NT2/D1 (cell line): ENCODE measurements around the gene MFNG.

Experiments
- DNase-seq: peaks from one replicate; pipeline ENCODE4 v3.0.0-alpha.2; 2011; ENCODE audit warnings: low read depth, low spot score
- H3K27me3 ChIP-seq: 2 replicates; pipeline ENCODE4 v1.6.0; 2011; ENCODE audit warnings: mild to moderate bottlenecking; ENCODE audit not compliant: insufficient read length, insufficient read depth
- H3K36me3 ChIP-seq: 2 replicates; pipeline ENCODE4 v1.6.1; 2011; ENCODE audit warnings: mild to moderate bottlenecking, low read length, mixed read lengths; ENCODE audit not compliant: insufficient read depth, insufficient read length
- H3K4me1 ChIP-seq: 2 replicates; pipeline ENCODE4 v1.5.1; 2011; ENCODE audit not compliant: insufficient read depth, insufficient read length
- H3K4me3 ChIP-seq: 2 replicates; pipeline ENCODE4 v1.5.1; 2011; ENCODE audit warnings: low read depth; ENCODE audit not compliant: insufficient read length
- H3K9ac ChIP-seq: 2 replicates; pipeline ENCODE4 v1.6.0; 2011; ENCODE audit warnings: low read depth; ENCODE audit not compliant: insufficient read length
- H3K9me3 ChIP-seq: 2 replicates; pipeline ENCODE4 v1.5.1; 2011; ENCODE audit warnings: mild to moderate bottlenecking, low read length; ENCODE audit not compliant: insufficient read depth
- SUZ12 ChIP-seq: IDR thresholded peaks from 2 replicates; pipeline ENCODE4 v1.6.1; 2011; ENCODE audit not compliant: insufficient read length, insufficient read depth; ENCODE audit errors: extremely low read depth
- YY1 ChIP-seq: IDR thresholded peaks from 2 replicates; pipeline ENCODE4 v1.6.1; 2011; ENCODE audit not compliant: insufficient read length, insufficient read depth
- ZNF274 ChIP-seq: IDR thresholded peaks from 2 replicates; pipeline ENCODE4 v1.6.1; 2011; ENCODE audit warnings: mild to moderate bottlenecking, low read depth, low read length

Gene MFNG

GRCh38 chr22:37456346-37456745 lies 29.8 kb downstream of the MFNG start:
- Histone ChIP-seq H3K36me3 (no peaks in the 10 kb centered on the region), H3K27me3 (no peaks in the 10 kb centered on the region), H3K9ac (no peak overlapping the region), H3K4me1 (peaks cover 16% of the 10 kb centered on the region), H3K9me3 (peaks cover 4% of the 10 kb centered on the region; the same call in 1 of the 2 replicates), H3K4me3 (no peak overlapping the region)
- no peak for TF ChIP-seq YY1
- TF ChIP-seq ZNF274: no peak
- no peak for TF ChIP-seq SUZ12
- DNase-seq: no peak

DNA sequence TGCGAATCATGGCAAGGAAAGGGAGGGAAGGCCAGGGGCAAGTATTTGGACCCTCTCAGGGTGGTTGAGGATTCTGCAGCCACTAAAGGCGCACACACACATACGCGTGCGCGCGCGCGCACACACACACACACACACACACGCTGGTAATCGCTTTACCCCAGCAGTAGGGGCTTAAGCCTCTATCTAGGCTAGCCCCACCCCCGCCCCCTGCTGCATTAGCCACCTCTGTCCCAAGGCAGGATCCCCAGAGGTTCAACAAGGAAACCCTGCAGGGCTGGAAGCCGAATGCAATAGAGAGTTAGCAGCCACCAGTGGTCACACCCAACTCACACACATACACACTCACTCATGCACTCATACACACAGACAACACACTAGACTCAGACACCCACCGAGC lies 30.3 kb downstream of the MFNG start:
- DNase-seq: no peak
- H3K36me3 ChIP-seq: no peaks in the 10 kb centered on the region
- no peak for TF ChIP-seq ZNF274
- TF ChIP-seq YY1: no peak
- no peak for TF ChIP-seq SUZ12
- H3K27me3 ChIP-seq: no peaks in the 10 kb centered on the region
- no peak overlapping the region for H3K4me3 ChIP-seq
- H3K9me3 ChIP-seq: peaks cover 4% of the 10 kb centered on the region; the same call in 1 of the 2 replicates
- no peak overlapping the region for H3K9ac ChIP-seq
- H3K4me1 ChIP-seq: peaks cover 16% of the 10 kb centered on the region

GRCh38 chr22:37454857-37455686 lies 31.1 kb downstream of the MFNG start:
- Histone ChIP-seq H3K36me3 (no peaks in the 10 kb centered on the region), H3K9me3 (peaks cover 4% of the 10 kb centered on the region; the same call in 1 of the 2 replicates), H3K27me3 (no peaks in the 10 kb centered on the region), H3K4me1 (peaks cover 16% of the 10 kb centered on the region), H3K4me3 (no peak overlapping the region), H3K9ac (no peak overlapping the region)
- TF ChIP-seq YY1: no peak
- no peak for TF ChIP-seq ZNF274
- TF ChIP-seq SUZ12: no peak
- no peak for DNase-seq

DNA sequence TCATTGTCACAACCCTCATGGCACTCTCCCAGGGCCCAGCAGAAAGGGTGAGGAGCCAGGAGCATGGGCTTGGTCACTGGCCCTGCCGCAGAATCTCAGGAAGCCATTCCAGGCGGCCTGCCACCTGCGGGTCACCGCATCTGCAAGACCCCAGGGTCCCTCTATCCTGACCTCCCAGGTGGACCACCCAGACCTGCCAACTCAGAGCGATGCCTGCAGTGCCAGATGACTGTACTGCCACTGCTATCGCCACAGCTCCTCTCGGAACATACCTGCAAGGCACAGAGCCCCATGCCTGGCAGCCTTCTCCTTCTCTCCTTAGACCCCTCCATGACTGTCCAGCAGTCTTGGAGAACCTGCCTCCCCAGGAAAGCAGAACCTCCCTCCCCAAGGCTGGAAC lies 32.5 kb downstream of the MFNG start:
- Histone ChIP-seq H3K36me3 (no peaks in the 10 kb centered on the region), H3K4me1 (peaks cover 18% of the 10 kb centered on the region), H3K4me3 (no peak overlapping the region), H3K27me3 (no peaks in the 10 kb centered on the region), H3K9me3 (peaks cover 4% of the 10 kb centered on the region; the same call in 1 of the 2 replicates), H3K9ac (no peak overlapping the region)
- DNase-seq: no peak
- TF ChIP-seq SUZ12: no peak
- no peak for TF ChIP-seq ZNF274
- TF ChIP-seq YY1: no peak

DNA sequence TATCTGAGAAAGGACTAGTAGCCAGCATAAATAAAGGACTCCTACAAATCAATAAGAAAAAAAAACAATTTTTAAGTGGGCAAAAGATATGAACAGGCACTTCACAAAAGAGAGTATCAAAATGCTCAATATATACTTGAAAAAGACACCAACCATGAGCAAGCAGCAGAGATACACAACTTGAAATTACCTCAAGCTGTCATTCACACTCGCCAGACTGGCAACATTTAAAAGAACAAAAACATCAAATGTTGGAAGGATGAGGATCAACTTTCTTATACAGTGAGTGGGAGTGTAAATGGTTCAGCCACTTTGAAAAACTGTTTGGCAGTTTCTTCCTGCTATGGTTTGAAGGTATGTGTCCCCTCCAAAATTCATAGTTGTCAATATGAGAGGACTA lies 35.0 kb downstream of the MFNG start:
- Histone ChIP-seq H3K9ac (no peak overlapping the region), H3K27me3 (no peaks in the 10 kb centered on the region), H3K4me3 (no peak overlapping the region), H3K4me1 (peaks cover 8% of the 10 kb centered on the region), H3K36me3 (no peaks in the 10 kb centered on the region), H3K9me3 (peaks cover 4% of the 10 kb centered on the region; the same call in 1 of the 2 replicates)
- DNase-seq: no peak
- TF ChIP-seq YY1 (no peak), ZNF274 (no peak), SUZ12 (no peak)

- TF ChIP-seq ZNF274 (no peak), SUZ12 (no peak), YY1 (no peak)
- H3K9ac ChIP-seq: no peak overlapping the region
Measured at GRCh38 chr22:37449331-37450001, 36.7 kb downstream of the MFNG start.

GRCh38 chr22:37448516-37449127 lies 37.6 kb downstream of the MFNG start:
- H3K36me3 ChIP-seq: no peaks in the 10 kb centered on the region
- no peaks in the 10 kb centered on the region for H3K27me3 ChIP-seq
- no peak overlapping the region for H3K4me3 ChIP-seq
- no peak overlapping the region for H3K9ac ChIP-seq
- H3K9me3 ChIP-seq: no peaks in the 10 kb centered on the region
- no peak for DNase-seq
- peaks cover 2% of the 10 kb centered on the region for H3K4me1 ChIP-seq
- no peak for TF ChIP-seq ZNF274
- no peak for TF ChIP-seq SUZ12
- TF ChIP-seq YY1: no peak

More at GRCh38 chr22:37449331-37450001, 36.7 kb downstream of the MFNG start:
- no peak overlapping the region for H3K4me3 ChIP-seq
- H3K36me3 ChIP-seq: no peaks in the 10 kb centered on the region
- no peak for DNase-seq
- peaks cover 4% of the 10 kb centered on the region; the same call in 1 of the 2 replicates for H3K9me3 ChIP-seq
- no peaks in the 10 kb centered on the region for H3K27me3 ChIP-seq
- peaks cover 2% of the 10 kb centered on the region for H3K4me1 ChIP-seq
